ENCODE measurements around the gene EDA. TPM values are rescaled to one million over a fixed set of nuclear protein-coding genes. Genes with fewer than 3 reads are reported as not detected.

The EDA gene
- total RNA-seq, 1 donor = 0.09 TPM

DNA sequence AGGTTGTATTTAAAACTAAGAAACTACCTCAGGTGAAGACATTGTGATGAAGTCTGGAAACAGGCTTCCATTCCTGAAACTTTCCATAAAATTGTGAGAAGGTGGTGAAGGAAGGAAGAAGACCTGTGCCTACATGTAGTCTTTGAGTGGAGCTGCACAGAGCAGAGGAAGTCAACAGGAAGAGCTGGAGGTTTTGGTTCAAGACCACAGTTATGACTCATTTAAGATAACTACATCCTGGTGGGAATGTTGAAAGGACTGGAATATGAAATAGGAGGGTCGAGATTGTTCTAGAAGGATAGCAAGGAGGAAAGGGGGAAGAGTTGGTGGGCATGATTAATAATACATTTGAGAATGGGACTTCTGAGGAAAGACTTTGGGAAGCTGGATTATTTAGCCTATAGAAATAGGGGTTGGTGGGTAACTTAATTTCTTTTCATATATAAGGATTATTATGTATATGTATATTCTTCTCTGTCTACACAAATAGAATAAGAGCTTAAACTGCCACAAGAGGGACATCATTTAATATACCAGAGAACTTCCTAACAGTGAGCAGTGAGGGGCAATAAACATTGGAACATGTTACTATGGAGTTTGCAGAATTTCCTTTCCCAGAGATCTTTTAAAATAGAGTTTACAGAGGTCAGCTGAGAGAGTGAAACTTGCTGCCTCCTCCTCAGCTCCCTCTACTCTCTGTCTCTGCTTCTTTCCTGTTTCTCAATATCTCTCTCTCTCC, 410.4 kb downstream of the EDA start:
- no peak for TF ChIP-seq CTCF (IDR thresholded peaks at IDR 0.05; ENCODE audit: insufficient read depth, low read length)
- no peak overlapping the region for H3K4me3 ChIP-seq (ENCODE audit: low read depth, low read length)
- DNase-seq (ENCODE audit: low read depth) = peak; percentile 30

GRCh38 chrX:70026851-70027200, 410.9 kb downstream of the EDA start:
- no peak overlapping the region for H3K4me3 ChIP-seq (ENCODE audit: low read depth, low read length)
- no peak for DNase-seq (ENCODE audit: low read depth)
- TF ChIP-seq CTCF (IDR thresholded peaks at IDR 0.05; ENCODE audit: insufficient read depth, low read length) = no peak

- no peak for DNase-seq (ENCODE audit: low read depth)
- TF ChIP-seq CTCF (IDR thresholded peaks at IDR 0.05; ENCODE audit: insufficient read depth, low read length) = no peak
- no peak overlapping the region for H3K4me3 ChIP-seq (ENCODE audit: low read depth, low read length)
Observed at GRCh38 chrX:70029863-70030262, 413.9 kb downstream of the EDA start.

- TF ChIP-seq CTCF (IDR thresholded peaks at IDR 0.05; ENCODE audit: insufficient read depth, low read length) = peak; percentile 78
Observed at GRCh38 chrX:70030301-70030767, 414.4 kb downstream of the EDA start.

DNA sequence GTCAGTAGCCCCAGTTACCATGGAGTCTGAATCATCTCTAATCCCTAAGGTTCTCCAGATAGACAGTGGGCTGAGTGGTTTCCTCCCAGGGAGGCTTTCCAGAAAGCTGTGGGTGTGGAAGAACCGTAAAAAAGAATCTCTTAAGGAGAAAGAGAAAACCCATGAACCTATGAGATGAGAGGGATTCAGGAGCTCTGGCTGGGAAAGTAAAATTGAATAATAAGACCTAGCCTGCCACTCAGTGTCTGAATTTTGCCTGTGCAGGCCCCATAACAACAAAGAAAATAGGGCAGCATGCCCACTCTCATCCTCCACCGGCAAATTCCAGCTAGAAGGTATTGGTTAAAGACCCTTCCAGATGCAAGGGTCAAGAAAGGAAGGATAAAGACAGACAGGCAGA, 416.9 kb downstream of the EDA start:
- DNase-seq (ENCODE audit: low read depth) = peak; percentile 24
- H3K4me3 ChIP-seq (ENCODE audit: low read depth, low read length) = no peak overlapping the region
- no peak for TF ChIP-seq CTCF (IDR thresholded peaks at IDR 0.05; ENCODE audit: insufficient read depth, low read length)

More at GRCh38 chrX:70030301-70030767, 414.4 kb downstream of the EDA start:
- H3K4me3 ChIP-seq (ENCODE audit: low read depth, low read length) = no peak overlapping the region
- peak; percentile 64 for DNase-seq (ENCODE audit: low read depth)

GRCh38 chrX:70033348-70034051, 417.6 kb downstream of the EDA start:
- TF ChIP-seq CTCF (IDR thresholded peaks at IDR 0.05; ENCODE audit: insufficient read depth, low read length) = peak; percentile 73
- DNase-seq (ENCODE audit: low read depth) = peak; percentile 40

More at GRCh38 chrX:70033348-70034051, 417.6 kb downstream of the EDA start:
- no peak overlapping the region for H3K4me3 ChIP-seq (ENCODE audit: low read depth, low read length)
